ENCODE results near the gene LAIR2. TPM values are rescaled to one million over a fixed set of nuclear protein-coding genes. Genes with fewer than 3 reads are reported as not detected.

Gene LAIR2
- total RNA-seq, 2 experiments from 2014 or later = 1.2 TPM; not detected in 1

- no peaks in the 10 kb centered on the region for H3K9me3 ChIP-seq (ENCODE audit: control insufficient read depth in 1 of 2, insufficient read depth in 1 of 2, low read length in 2 of 2)
- ChIA-PET CTCF (no interaction called here), POLR2A (no interaction called here)
- H3K4me1 Mint-ChIP-seq (ENCODE audit: low read depth) = peaks cover 5% of the 10 kb centered on the region
- no peaks in the 10 kb centered on the region for H3K36me3 ChIP-seq (ENCODE audit: insufficient read depth, low read length)
- no peak for ATAC-seq (ENCODE audit: poor library complexity)
- no peaks in the 10 kb centered on the region for H3K36me3 Mint-ChIP-seq (ENCODE audit: low read depth)
- no peak for DNase-seq
- H3K27ac ChIP-seq (ENCODE audit: low read depth in 1 of 2, low read length in 2 of 2) = no peak overlapping the region
- TF ChIP-seq, protein P1, sequence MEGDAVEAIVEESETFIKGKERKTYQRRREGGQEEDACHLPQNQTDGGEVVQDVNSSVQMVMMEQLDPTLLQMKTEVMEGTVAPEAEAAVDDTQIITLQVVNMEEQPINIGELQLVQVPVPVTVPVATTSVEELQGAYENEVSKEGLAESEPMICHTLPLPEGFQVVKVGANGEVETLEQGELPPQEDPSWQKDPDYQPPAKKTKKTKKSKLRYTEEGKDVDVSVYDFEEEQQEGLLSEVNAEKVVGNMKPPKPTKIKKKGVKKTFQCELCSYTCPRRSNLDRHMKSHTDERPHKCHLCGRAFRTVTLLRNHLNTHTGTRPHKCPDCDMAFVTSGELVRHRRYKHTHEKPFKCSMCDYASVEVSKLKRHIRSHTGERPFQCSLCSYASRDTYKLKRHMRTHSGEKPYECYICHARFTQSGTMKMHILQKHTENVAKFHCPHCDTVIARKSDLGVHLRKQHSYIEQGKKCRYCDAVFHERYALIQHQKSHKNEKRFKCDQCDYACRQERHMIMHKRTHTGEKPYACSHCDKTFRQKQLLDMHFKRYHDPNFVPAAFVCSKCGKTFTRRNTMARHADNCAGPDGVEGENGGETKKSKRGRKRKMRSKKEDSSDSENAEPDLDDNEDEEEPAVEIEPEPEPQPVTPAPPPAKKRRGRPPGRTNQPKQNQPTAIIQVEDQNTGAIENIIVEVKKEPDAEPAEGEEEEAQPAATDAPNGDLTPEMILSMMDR (IDR thresholded peaks at IDR 0.05) = no peak
- no peaks in the 10 kb centered on the region for H3K9me3 Mint-ChIP-seq
- peaks cover 3% of the 10 kb centered on the region for H3K4me1 ChIP-seq (ENCODE audit: insufficient read depth, low read length)
- no peak overlapping the region for H3K27ac Mint-ChIP-seq
- H3K4me3 ChIP-seq (ENCODE audit: low read length) = no peak overlapping the region
- intact Hi-C loops (cut with DNase I, micrococcal nuclease) = no loop called here
- peaks cover 0 to 5% of the 10 kb centered on the region in 2 experiments for H3K27me3 ChIP-seq (ENCODE audit: control insufficient read depth in 1 of 2, insufficient read depth in 2 of 2, low read length in 2 of 2)
- no peak overlapping the region for H3K4me3 Mint-ChIP-seq
- H3K27me3 Mint-ChIP-seq = peaks cover 26% of the 10 kb centered on the region
Observed at GRCh38 chr19:54485851-54486250, 16.8 kb upstream of the LAIR2 start.

GRCh38 chr19:54489341-54489740, 13.3 kb upstream of the LAIR2 start:
- intact Hi-C loops (cut with DNase I, micrococcal nuclease) = no loop called here
- H3K27me3 ChIP-seq (ENCODE audit: control insufficient read depth in 1 of 2, insufficient read depth in 2 of 2, low read length in 2 of 2) = peaks cover 0 to 6% of the 10 kb centered on the region in 2 experiments
- POLR2A ChIA-PET = no interaction called here
- H3K9me3 ChIP-seq (ENCODE audit: control insufficient read depth in 1 of 2, insufficient read depth in 1 of 2, low read length in 2 of 2) = no peaks in the 10 kb centered on the region
- H3K36me3 ChIP-seq (ENCODE audit: insufficient read depth, low read length) = no peaks in the 10 kb centered on the region
- CTCF ChIA-PET = no interaction called here
- H3K27ac ChIP-seq (ENCODE audit: low read depth in 1 of 2, low read length in 2 of 2) = no peak overlapping the region
- TF ChIP-seq, protein P1 (IDR thresholded peaks at IDR 0.05) = no peak
- Mint-ChIP-seq H3K9me3 (no peaks in the 10 kb centered on the region), H3K36me3 (ENCODE audit: low read depth) (no peaks in the 10 kb centered on the region), H3K4me1 (ENCODE audit: low read depth) (no peaks in the 10 kb centered on the region), H3K27ac (no peak overlapping the region), H3K27me3 (peaks cover 8% of the 10 kb centered on the region), H3K4me3 (no peak overlapping the region)
- peaks cover 3% of the 10 kb centered on the region for H3K4me1 ChIP-seq (ENCODE audit: insufficient read depth, low read length)
- DNase-seq = no peak
- no peak for ATAC-seq (ENCODE audit: poor library complexity)
- H3K4me3 ChIP-seq (ENCODE audit: low read length) = no peak overlapping the region

- Histone ChIP-seq H3K9me3 (ENCODE audit: control insufficient read depth in 1 of 2, insufficient read depth in 1 of 2, low read length in 2 of 2) (no peaks in the 10 kb centered on the region), H3K4me3 (ENCODE audit: low read length) (no peak overlapping the region), H3K36me3 (ENCODE audit: insufficient read depth, low read length) (no peaks in the 10 kb centered on the region), H3K27ac (ENCODE audit: low read depth in 1 of 2, low read length in 2 of 2) (no peak overlapping the region), H3K27me3 (ENCODE audit: control insufficient read depth in 1 of 2, insufficient read depth in 2 of 2, low read length in 2 of 2) (peaks cover 0 to 6% of the 10 kb centered on the region in 2 experiments), H3K4me1 (ENCODE audit: insufficient read depth, low read length) (peaks cover 3% of the 10 kb centered on the region)
- ATAC-seq (ENCODE audit: poor library complexity) (no peak), DNase-seq (no peak)
- ChIA-PET CTCF (no interaction called here), POLR2A (no interaction called here)
- Mint-ChIP-seq H3K27ac (no peak overlapping the region), H3K4me1 (ENCODE audit: low read depth) (no peaks in the 10 kb centered on the region), H3K4me3 (no peak overlapping the region), H3K36me3 (ENCODE audit: low read depth) (no peaks in the 10 kb centered on the region), H3K9me3 (no peaks in the 10 kb centered on the region), H3K27me3 (peaks cover 8% of the 10 kb centered on the region)
- TF ChIP-seq, protein P1 (IDR thresholded peaks at IDR 0.05) = no peak
- intact Hi-C loops (cut with DNase I, micrococcal nuclease) = no loop called here
Observed at GRCh38 chr19:54489766-54490165, 12.9 kb upstream of the LAIR2 start.
